Embryonic facial prominence (tissue), 1 donor: Measurements from ENCODE around the gene CHCHD3.
"Not testable (repeated sequence)": the region's sequence is repeated elsewhere in the genome, so short reads cannot be mapped to it uniquely, and the experiment has no call there.

Experiments used
- DNase-seq: peaks from one replicate; pipeline ENCODE4 v3.0.0-alpha.2; 2016; ENCODE audit errors: extremely low spot score

CHCHD3 gene

GRCh38 chr7:132953468-132953867, 128.4 kb downstream of the CHCHD3 start:
- DNase-seq, result no peak

DNA sequence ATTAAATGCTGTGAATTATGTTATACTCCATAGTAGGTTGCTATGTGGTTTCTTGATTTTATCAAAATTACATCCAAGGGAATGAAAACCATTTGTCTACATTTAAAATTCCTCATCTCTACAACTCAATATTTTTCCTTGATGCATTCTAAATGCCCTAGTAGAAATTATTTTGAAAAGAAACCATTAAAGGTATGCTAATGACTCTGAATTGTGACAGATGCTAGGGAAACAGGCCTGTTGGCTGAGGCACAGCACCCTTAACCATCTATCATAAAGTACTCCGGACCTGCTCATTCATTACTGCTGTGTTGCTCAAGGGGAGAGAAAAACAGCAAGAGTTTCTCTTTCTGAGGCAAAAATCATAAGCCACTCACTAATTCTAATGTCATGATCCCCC, 131.2 kb downstream of the CHCHD3 start:
- DNase-seq, result no peak

DNA sequence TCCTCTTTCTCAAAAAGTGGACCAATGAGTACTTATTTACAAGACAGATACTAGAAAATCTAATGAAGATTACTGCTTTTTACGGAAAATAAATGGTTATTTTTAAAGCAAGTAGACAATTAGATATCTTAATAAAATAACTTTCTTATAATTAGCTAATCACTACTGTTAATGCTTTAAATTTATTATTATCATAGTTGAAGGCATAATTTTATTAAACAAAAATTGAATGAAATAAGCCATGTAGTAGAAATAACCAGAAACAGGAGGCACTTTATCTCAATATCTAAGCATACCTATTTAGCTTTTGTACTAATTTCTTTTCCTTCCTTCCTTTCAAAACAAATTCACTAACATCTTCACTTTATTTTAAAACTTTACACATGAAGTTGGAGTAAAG, 134.9 kb downstream of the CHCHD3 start:
- DNase-seq, result no peak

- DNase-seq, result no peak
Measured at GRCh38 chr7:132944774-132945173, 137.1 kb downstream of the CHCHD3 start.

DNA sequence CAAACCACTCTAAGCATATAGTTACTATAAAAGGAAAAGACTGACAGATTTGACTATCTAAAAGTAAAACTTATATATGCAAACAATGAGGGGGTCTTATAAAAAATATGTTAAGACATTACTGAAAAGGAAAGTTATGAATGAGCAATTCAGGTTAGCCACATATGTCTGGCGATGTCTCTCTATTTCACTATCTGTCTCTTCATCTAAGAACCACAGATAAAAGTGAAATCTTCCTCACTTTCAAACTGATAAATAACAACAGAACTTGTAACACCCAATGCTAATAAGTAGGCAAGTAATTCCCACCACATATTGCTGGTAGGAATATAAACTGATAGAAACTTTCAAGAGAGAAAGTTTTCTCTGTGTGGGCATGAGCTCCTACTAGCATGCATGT, 138.2 kb downstream of the CHCHD3 start:
- no peak for DNase-seq

DNA sequence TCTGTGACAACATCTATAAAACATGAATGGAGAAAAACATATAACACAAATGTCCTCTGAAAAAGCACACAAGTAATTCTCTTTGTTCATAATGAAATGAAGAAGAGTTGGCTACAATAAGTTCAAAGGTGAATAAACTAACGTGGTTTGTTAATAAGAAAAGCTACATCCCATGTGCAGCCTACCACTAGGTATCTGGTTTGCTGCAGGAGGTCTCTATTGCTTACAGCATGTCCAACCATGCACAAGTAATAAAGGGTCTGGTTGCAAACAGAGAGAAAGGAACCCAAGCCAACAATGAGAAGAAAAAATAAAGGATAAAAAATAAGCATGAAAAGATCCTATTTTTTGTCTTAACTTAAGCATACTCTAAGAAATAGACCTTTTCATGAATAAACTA, 139.2 kb downstream of the CHCHD3 start:
- DNase-seq, result no peak

- DNase-seq, result no peak
Measured at GRCh38 chr7:132941905-132942304, 140.0 kb downstream of the CHCHD3 start.

DNA sequence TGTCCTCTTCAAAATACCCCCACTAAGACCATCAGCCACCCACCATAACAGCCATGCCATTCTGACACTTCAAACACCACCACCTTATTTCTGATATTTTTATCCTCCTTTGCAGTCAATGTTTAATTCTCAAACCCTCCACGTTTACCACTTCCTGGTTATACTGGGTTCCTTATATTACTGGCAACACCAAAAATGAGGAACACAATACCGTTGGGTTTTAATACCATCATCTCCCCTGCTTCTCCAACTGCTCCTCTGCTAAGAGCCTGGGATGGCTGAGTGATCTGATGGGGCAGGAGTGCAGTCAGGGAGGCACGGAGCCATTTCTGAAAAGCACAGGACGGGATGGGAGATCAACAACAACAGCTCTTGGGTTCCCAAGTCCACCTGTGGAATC, 140.5 kb downstream of the CHCHD3 start:
- DNase-seq, result no peak

DNA sequence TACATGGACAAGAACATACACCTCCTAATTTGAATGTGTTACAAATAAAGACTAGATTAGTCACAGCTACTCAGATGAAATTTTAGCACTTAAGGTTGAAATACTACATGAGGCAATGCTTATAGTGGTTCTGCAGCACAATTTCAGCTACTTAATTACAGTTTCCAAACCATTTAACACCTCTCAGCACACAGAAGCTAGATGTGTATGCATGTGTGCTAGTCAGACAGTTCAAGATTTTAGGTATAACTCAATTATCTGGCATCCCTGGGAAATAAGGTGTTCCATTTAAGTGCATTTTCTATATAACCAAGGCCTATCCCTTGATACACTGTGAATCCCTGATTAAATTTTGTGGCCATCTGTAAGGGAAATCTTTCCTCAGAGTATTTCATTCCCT, 141.8 kb downstream of the CHCHD3 start:
- DNase-seq, result no peak

- no peak for DNase-seq
Measured at GRCh38 chr7:132939495-132939894, 142.4 kb downstream of the CHCHD3 start.

GRCh38 chr7:132937286-132937685, 144.6 kb downstream of the CHCHD3 start:
- DNase-seq, result no peak

GRCh38 chr7:132935608-132936007, 146.3 kb downstream of the CHCHD3 start:
- no peak for DNase-seq

DNA sequence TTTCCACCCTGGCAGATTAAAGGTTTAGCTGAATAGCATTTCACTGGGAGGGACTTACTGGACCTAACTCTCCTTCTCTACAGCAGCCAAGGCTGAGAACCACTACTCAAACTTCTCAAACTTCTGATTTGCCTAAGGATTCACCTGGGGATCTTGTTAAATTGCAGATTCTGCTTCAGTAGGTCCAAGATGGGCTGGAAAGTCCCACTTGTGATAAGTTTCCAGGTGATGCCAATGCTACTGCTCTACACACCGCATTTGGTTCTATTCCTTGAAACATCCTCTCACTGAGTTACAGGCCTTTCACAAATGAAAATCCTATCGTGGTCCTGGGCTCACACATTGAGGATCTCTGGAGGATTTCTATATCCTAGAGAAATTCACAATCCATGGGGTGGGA, 147.9 kb downstream of the CHCHD3 start:
- DNase-seq, result no peak

- no peak for DNase-seq
Measured at GRCh38 chr7:132933072-132933458, 148.8 kb downstream of the CHCHD3 start.

DNA sequence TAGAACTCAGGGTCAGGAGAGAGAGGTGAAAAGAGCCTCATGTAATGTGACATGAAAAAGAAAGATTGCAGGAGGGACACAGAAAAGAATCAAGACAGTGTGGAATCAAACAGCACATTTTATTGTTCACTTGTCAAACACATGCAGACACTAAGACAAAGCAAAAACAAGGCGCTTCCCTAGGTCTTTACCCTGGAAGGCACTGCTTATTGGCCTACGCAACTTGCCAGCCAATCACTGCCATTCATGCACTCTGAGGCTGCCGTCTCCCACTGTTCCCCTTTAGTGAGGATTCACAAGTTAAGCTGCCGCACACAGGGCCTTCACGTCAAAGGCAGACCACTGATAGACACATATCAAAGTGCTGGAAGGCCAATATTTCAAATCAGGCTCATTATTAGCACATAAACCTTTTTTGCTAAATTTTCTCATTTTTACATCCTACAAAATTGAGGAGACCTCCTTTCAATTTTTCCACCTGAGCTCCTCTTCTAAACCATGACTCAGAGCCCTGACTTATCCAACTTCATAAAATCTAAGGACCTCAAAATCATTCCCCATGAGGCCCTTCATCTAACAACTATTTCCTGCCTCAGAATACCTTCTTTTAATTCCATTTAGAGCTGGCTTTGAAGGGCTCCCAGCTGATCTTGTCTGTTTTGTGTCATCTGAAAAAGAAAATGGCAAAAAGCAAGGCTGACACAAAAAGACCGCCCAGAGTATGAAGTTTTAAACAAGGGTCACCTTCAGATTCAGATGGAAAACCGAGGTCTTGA, 149.4 kb downstream of the CHCHD3 start:
- DNase-seq, result no peak

DNA sequence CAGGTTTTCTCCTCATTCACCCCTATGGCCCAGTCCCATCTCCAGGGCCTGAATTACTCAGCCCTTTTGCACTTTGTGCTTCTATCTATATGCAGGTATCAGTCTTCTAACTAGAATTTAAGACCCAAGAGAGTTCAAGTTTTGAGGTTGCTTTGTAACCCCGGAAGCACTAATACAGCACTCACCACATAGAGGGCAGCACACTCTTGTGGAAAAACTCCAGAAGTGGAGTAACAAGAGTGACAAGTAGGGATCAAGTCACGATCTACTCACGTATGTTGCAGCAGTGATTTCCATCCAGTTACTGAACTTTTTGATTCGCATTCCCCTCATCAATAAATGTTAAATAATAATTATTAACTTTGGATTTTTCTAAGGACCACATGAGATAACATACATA, 151.0 kb downstream of the CHCHD3 start:
- DNase-seq, result no peak

- not testable (repeated sequence) for DNase-seq
Measured at GRCh38 chr7:132929944-132930343, 151.9 kb downstream of the CHCHD3 start.

- DNase-seq, result no peak
Measured at GRCh38 chr7:132919771-132920170, 162.1 kb downstream of the CHCHD3 start.

DNA sequence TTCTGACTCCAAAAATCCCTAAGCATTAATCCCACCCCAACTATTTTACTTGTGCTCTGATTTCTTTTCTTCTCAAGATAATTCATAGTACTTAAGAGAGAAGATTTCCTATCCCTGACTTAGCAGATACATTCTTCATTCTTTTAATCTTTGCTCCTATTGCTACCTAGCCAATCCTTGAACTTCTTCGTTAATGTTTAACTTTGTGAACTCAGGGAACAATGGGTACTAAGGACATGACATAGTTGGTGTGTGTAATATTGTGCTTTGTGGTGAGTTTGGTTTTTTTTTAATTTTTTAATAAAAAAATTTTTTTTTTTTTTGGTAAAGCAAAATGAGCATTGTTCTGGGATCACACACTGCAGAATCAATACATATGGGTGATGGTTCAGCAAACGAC, 166.2 kb downstream of the CHCHD3 start:
- no peak for DNase-seq

DNA sequence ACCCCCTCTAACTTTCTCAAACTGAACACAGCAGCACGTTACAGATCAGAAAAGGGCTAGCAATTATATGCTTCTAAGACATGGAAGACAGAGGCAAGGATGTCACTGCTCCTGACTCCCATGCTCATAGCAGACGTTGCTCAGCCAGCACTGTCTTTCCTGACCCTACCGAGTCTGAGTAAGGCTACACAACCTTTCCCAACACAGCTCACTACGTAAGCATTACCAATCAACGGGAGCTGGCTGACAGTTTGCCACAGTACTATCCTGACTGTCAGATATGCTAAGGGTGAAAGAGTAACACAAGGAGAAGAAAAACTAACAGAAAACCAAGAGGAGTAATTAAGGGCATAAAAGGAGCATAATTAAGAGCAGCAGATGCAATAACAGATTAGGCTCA, 171.2 kb downstream of the CHCHD3 start:
- DNase-seq, result no peak

GRCh38 chr7:132907380-132907940, 174.4 kb downstream of the CHCHD3 start:
- no peak for DNase-seq

- DNase-seq, result no peak
Measured at GRCh38 chr7:132906193-132906835, 175.6 kb downstream of the CHCHD3 start.

DNA sequence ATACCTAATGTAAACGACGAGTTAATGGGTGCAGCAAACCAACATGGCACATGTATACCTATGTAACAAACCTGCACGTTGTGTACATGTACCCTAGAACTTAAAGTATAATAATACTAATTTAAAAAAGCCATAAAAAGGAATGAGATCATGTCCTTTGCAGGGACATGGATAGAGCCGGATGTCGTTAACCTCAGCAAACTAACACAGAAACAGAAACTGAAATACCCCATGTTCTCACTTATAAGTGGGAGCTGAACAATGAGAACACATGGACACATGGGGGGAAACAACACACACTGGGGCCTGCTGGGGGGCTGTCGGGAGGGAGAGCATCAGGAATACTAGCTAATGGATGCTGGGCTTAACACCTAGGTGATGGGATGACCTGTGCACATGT, 176.8 kb downstream of the CHCHD3 start:
- DNase-seq, result not testable (repeated sequence)
